H1 (cell line): ENCODE measurements around the gene NMT1. TPM values are rescaled to one million over a fixed set of nuclear protein-coding genes. Genes with fewer than 3 reads are reported as not detected.

Source experiments
- CTCF ChIA-PET: fragments of 300-600 bp; sonication (Branson Sonifier 250); formaldehyde crosslinking; loops from one replicate; lab custom pipeline; 2021; ENCODE audit not compliant: partially characterized antibody; lab: Charles Lee
- POLR2A ChIA-PET: fragments of 300-600 bp; sonication (Branson Sonifier 250); formaldehyde crosslinking; loops from one replicate; lab custom pipeline; 2021; ENCODE audit warnings: inconsistent platforms; ENCODE audit not compliant: partially characterized antibody; lab: Charles Lee
- DNase-seq, 2 experiments: peaks; one replicate each; pipeline versions ENCODE4 v3.0.0 to v3.0.0-alpha.2; 2010 to 2022; ENCODE audit warnings: low spot score in 2 of 2, low read depth in 1 of 2, mixed read lengths in 1 of 2
- FAIRE-seq: peaks from 2 replicates; lab custom pipeline; 2011; peaks lifted over from hg19 to GRCh38; lab: Jason Lieb, UNC
- H2AFZ ChIP-seq: 2 replicates; pipeline ENCODE4 v1.8.1; 2012; ENCODE audit warnings: low read length, inconsistent platforms
- H2AK5ac ChIP-seq: 2 replicates; pipeline ENCODE4 v1.6.1; 2013; ENCODE audit warnings: low read depth, low read length
- H2BK120ac ChIP-seq: replicated peaks from 2 replicates; pipeline ENCODE3; 2013; ENCODE audit warnings: low read depth, low read length, inconsistent platforms
- H2BK12ac ChIP-seq: 2 replicates; pipeline ENCODE4 v1.6.1; 2013; ENCODE audit warnings: low read depth, low read length
- H2BK15ac ChIP-seq: 2 replicates; pipeline ENCODE4 v1.6.1; 2013; ENCODE audit warnings: low read length
- H2BK20ac ChIP-seq: 2 replicates; pipeline ENCODE4 v1.6.1; 2013; ENCODE audit warnings: low read length
- H2BK5ac ChIP-seq: 2 replicates; pipeline ENCODE4 v1.6.1; 2013; ENCODE audit warnings: low read depth, low read length
- H3K14ac ChIP-seq: 2 replicates; pipeline ENCODE4 v1.6.1; 2013; ENCODE audit warnings: inconsistent platforms; ENCODE audit not compliant: insufficient read length
- H3K18ac ChIP-seq: 2 replicates; pipeline ENCODE4 v1.6.1; 2013; ENCODE audit warnings: low read length; ENCODE audit errors: extremely low read depth
- H3K23ac ChIP-seq: 2 replicates; pipeline ENCODE4 v1.6.1; 2013; ENCODE audit warnings: inconsistent platforms; ENCODE audit not compliant: insufficient read length
- H3K23me2 ChIP-seq: 2 replicates; pipeline ENCODE4 v1.6.1; 2013; ENCODE audit warnings: low read depth, low read length
- H3K27ac ChIP-seq: 2 replicates; pipeline ENCODE4 v1.6.1; 2011; ENCODE audit warnings: low read depth, low read length, inconsistent platforms
- H3K27me3 ChIP-seq, 4 experiments: replicated peaks in 1 of 4; 1 replicate in 1 of 4; 2 replicates in 3 of 4; pipeline versions ENCODE4 v1.6.1 to v1.8.1; 2011 to 2013; ENCODE audit warnings: low read length in 3 of 4, mild to moderate bottlenecking in 3 of 4, inconsistent platforms in 2 of 4, mixed read lengths in 2 of 4, moderate library complexity in 1 of 4; ENCODE audit not compliant: control insufficient read depth in 3 of 4, insufficient read depth in 3 of 4; ENCODE audit errors: extremely low read depth in 1 of 4
- H3K36me3 ChIP-seq, 4 experiments: 2 replicates each; pipeline versions ENCODE4 v1.6.1 to v1.8.1; 2011 to 2013; ENCODE audit warnings: mild to moderate bottlenecking in 4 of 4, low read length in 3 of 4, moderate library complexity in 2 of 4, control low read depth in 1 of 4, inconsistent platforms in 1 of 4; ENCODE audit not compliant: insufficient read depth in 4 of 4, control insufficient read depth in 2 of 4
- H3K4ac ChIP-seq: replicated peaks from 2 replicates; pipeline ENCODE3; 2013; ENCODE audit warnings: low read length, low read depth, mixed read lengths, inconsistent platforms; ENCODE audit not compliant: insufficient read length
- H3K4me1 ChIP-seq, 4 experiments: replicated peaks in 1 of 4; 1 replicate in 1 of 4; 2 replicates in 3 of 4; pipeline versions ENCODE4 v1.6.1 to v1.8.1; 2011 to 2013; ENCODE audit warnings: low read length in 3 of 4, inconsistent platforms in 2 of 4, mixed read lengths in 1 of 4; ENCODE audit not compliant: insufficient read depth in 4 of 4, control insufficient read depth in 3 of 4
- H3K4me2 ChIP-seq, 2 experiments: 2 replicates each; pipeline versions ENCODE4 v1.6.1 to v1.8.1; 2011 to 2013; ENCODE audit warnings: low read depth in 2 of 2, low read length in 2 of 2, control low read depth in 1 of 2, inconsistent platforms in 1 of 2, mild to moderate bottlenecking in 1 of 2; ENCODE audit not compliant: insufficient read depth in 1 of 2
- H3K4me3 ChIP-seq, 4 experiments: fragments of 200-600, 300-600 bp in 1 of 4; sonication (generic), shearing (Covaris generic), sonication (Bioruptor Twin) in 1 of 4; 2 replicates each; pipeline versions ENCODE4 v1.5.1 to v1.8.1; 2011 to 2016; ENCODE audit warnings: low read length in 4 of 4, low read depth in 3 of 4, control low read depth in 2 of 4, inconsistent platforms in 2 of 4, mild to moderate bottlenecking in 2 of 4, mixed read lengths in 1 of 4, moderate library complexity in 1 of 4; ENCODE audit not compliant: insufficient read depth in 2 of 4; ENCODE audit errors: extremely low read depth in 1 of 4
- H3K56ac ChIP-seq: replicated peaks from 2 replicates; pipeline ENCODE3; 2013; ENCODE audit warnings: low read depth, mild to moderate bottlenecking, mixed read lengths, low read length, inconsistent platforms; ENCODE audit not compliant: insufficient read length
- H3K79me1 ChIP-seq: 2 replicates; pipeline ENCODE4 v1.6.1; 2013; ENCODE audit warnings: low read depth, low read length, control low read depth
- H3K79me2 ChIP-seq, 2 experiments: 2 replicates each; pipeline versions ENCODE4 v1.6.1 to v1.8.1; 2012 to 2013; ENCODE audit warnings: low read length in 2 of 2, mild to moderate bottlenecking in 2 of 2, inconsistent platforms in 1 of 2; ENCODE audit not compliant: insufficient read depth in 2 of 2, control insufficient read depth in 1 of 2
- H3K9ac ChIP-seq, 4 experiments: replicated peaks in 1 of 4; 1 replicate in 1 of 4; 2 replicates in 3 of 4; pipeline versions ENCODE4 v1.6.1 to v1.8.1; 2011 to 2013; ENCODE audit warnings: low read depth in 3 of 4, low read length in 3 of 4, control low read depth in 2 of 4, mild to moderate bottlenecking in 2 of 4, moderate library complexity in 2 of 4, inconsistent platforms in 1 of 4; ENCODE audit errors: extremely low read depth in 1 of 4
- H3K9me3 ChIP-seq, 2 experiments: 2 replicates each; pipeline versions ENCODE4 v1.6.1 to v1.8.1; 2012 to 2013; ENCODE audit warnings: mild to moderate bottlenecking in 2 of 2, moderate library complexity in 2 of 2, control low read depth in 1 of 2, inconsistent platforms in 1 of 2, low read depth in 1 of 2, low read length in 1 of 2, mixed read lengths in 1 of 2; ENCODE audit not compliant: insufficient read depth in 2 of 2
- H4K20me1 ChIP-seq, 2 experiments: replicated peaks in 1 of 2; 2 replicates each; pipeline versions ENCODE3 to v1.8.1; 2011 to 2013; ENCODE audit warnings: inconsistent platforms in 2 of 2, low read length in 2 of 2, mild to moderate bottlenecking in 1 of 2; ENCODE audit not compliant: insufficient read depth in 2 of 2, control insufficient read depth in 1 of 2
- H4K5ac ChIP-seq: 2 replicates; pipeline ENCODE4 v1.6.1; 2013; ENCODE audit warnings: low read length, low read depth, mixed read lengths, inconsistent platforms; ENCODE audit not compliant: insufficient read length
- H4K8ac ChIP-seq: 2 replicates; pipeline ENCODE4 v1.8.0; 2013; ENCODE audit warnings: mild to moderate bottlenecking, moderate library complexity, low read length, inconsistent platforms; ENCODE audit not compliant: insufficient read depth; ENCODE audit errors: extremely low read depth
- H4K91ac ChIP-seq: replicated peaks from 2 replicates; pipeline ENCODE3; 2013; ENCODE audit warnings: low read length, mixed read lengths, inconsistent platforms; ENCODE audit not compliant: insufficient read length
- KDM1A ChIP-seq: fragments of 200-600, 300-600 bp; sonication (generic); IDR thresholded peaks from 2 replicates; pipeline ENCODE4 v1.7.1; 2016; ENCODE audit warnings: mild to moderate bottlenecking, low read length, borderline replicate concordance
- SRF ChIP-seq: IDR thresholded peaks from 2 replicates; pipeline ENCODE4 v1.6.1; 2011; ENCODE audit warnings: mild to moderate bottlenecking, low read depth, low read length, moderate library complexity
- WGBS, 2 experiments: shearing (Covaris generic) in 1 of 2; methylation state at CpG; one replicate each; pipeline versions ENCODE4 v1.1.6 to v1.1.7; 2013 to 2015; ENCODE audit warnings: low lambda C conversion rate in 2 of 2, mixed read lengths in 2 of 2, inconsistent platforms in 1 of 2, low coverage in 1 of 2, missing lambda C conversion rate in 1 of 2; ENCODE audit not compliant: insufficient replicate concordance in 2 of 2, insufficient coverage in 1 of 2, insufficient read length in 1 of 2; ENCODE audit errors: extremely low coverage in 1 of 2, missing lambda C conversion rate in 1 of 2; 5-methylcytosine and 5-hydroxymethylcytosine counted together
- polyA plus RNA-seq, 7 experiments: library from polyadenylated mRNA; depleted of rRNA in 3 of 7; stranded (reverse) in 5 of 7; unstranded in 2 of 7; fragments of >200 nt in 5 of 7; fragments of 200-250 nt in 2 of 7; gene quantifications; 1 replicate in 5 of 7; 2 replicates in 1 of 7; 4 replicates in 1 of 7; pipeline versions ENCODE4 v1.2.1 to v1.2.3, GENCODE V29; 2011 to 2013; ENCODE audit warnings: missing spikeins in 2 of 7, mixed read lengths in 2 of 7
- total RNA-seq: library from RNA; stranded (reverse); fragmentation: NEBNext Ultra II Directional; extraction: Animal tissue kit (Norgen Biotek cat#: 25700); gene quantifications from 2 replicates; pipeline ENCODE4 v1.2.1, GENCODE V29; 2021

Gene NMT1
- total and polyA plus RNA-seq, 2 of the 8 experiments (the other 6 are each of a cell fraction or from before 2014, with no cell fraction given): 42.9 to 149 TPM

DNA sequence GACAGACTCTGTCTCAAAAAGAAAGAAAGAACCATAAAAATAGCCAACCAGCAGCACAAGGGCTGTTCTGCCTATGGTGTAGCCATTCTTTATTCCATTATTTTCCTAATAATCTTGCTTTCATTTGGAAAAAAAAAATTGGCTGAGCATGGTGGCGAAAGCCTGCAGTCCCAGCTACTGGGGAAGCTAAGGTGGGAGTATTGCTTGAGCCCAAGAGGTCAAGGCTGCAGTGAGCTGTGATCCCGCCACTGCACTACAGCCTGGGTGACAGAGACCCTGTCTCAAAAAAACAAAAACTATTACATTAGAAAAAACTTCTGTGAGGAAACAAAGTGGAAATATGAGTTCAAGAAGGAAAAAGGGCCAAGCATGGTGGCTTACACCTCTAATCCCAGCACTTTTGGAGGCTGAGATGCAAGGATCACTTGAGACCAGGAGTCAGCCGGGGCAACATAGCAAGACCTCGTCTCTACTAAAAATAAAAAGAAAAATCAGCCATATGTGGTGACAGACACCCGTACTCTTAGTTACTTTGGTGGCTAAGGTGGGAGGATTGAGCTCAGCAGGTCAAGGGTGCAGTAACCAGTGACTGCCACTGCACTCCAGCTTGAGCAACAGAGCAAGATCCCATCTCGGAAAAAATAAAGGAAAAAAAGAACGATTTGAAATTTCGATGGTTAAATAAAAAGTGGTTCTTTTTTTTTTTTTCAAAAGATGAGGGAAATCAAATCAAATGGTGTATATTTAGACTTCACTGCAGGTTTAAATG lies 12.1 kb upstream of the NMT1 start:
- Histone ChIP-seq H2AFZ (no peak overlapping the region), H3K23me2 (peaks cover 8% of the 10 kb centered on the region; the same call in 1 of the 2 replicates), H4K5ac (no peak overlapping the region), H3K9ac (no peak overlapping the region), H3K56ac (no peak overlapping the region), H2BK15ac (no peak overlapping the region), H4K91ac (no peak overlapping the region), H4K20me1 (no peaks in the 10 kb centered on the region), H3K23ac (no peak overlapping the region), H2BK12ac (no peak overlapping the region), H2BK20ac (no peak overlapping the region), H2AK5ac (no peak overlapping the region), H3K27me3 (no peaks in the 10 kb centered on the region; a peak in 1 of 7 replicates), H3K18ac (no peak overlapping the region), H3K79me1 (no peaks in the 10 kb centered on the region; the same call in 1 of the 2 replicates), H3K79me2 (peaks cover 0 to 30% of the 10 kb centered on the region in 2 experiments; a peak in 2 of 4 replicates), H2BK5ac (no peak overlapping the region), H3K4me3 (no peak overlapping the region), H3K9me3 (no peaks in the 10 kb centered on the region; a peak in 1 of 4 replicates), H3K4me1 (peaks cover 2 to 4% (median 2%) of the 10 kb centered on the region in 4 experiments; a peak in 3 of 7 replicates), H3K36me3 (no peaks in the 10 kb centered on the region; a peak in 1 of 8 replicates), H3K14ac (no peak overlapping the region), H4K8ac (no peak overlapping the region), H3K4me2 (no peak overlapping the region; a peak in 1 of 4 replicates), H2BK120ac (no peak overlapping the region), H3K27ac (no peak overlapping the region), H3K4ac (no peak overlapping the region)
- no peak for DNase-seq
- FAIRE-seq: no peak
- POLR2A ChIA-PET: interaction anchor here (0.7 to 4.7 kb wide), 5 partner anchors 9 to 62 kb away, joined by 3 to 51 read pairs (median 12); partner anchors contain the start of gene NMT1
- 92 to 100% methylated on average over 2 to 8 of the region's 8 CpGs for WGBS, 2 experiments
- CTCF ChIA-PET: interaction anchor here (0.6 to 1.6 kb wide), 7 partner anchors 11 to 340 kb away, joined by 3 to 6 read pairs (median 3); partner anchors contain the start of gene EFTUD2
- TF ChIP-seq SRF (no peak), KDM1A (peak; percentile 77)
